OCI-LY7 (cell line): ENCODE results near the gene NTNG2.

ENCODE experiments used
- CTCF ChIP-seq: fragments of 200-600 bp; sonication (generic); conservative IDR thresholded peaks from 2 replicates; pipeline ENCODE4 v1.5.1; 2014; ENCODE audit warnings: mild to moderate bottlenecking, antibody characterized with exemption, low read length, moderate library complexity, mixed read lengths
- EZH2phosphoT487 ChIP-seq: fragments of 200-600 bp; sonication (generic); IDR thresholded peaks from 2 replicates; pipeline ENCODE4 v1.6.1; 2018; ENCODE audit warnings: low read depth, borderline replicate concordance, mild to moderate bottlenecking, mixed run types, antibody characterized with exemption, low read length, moderate library complexity, mixed read lengths

GRCh38 chr9:132171702-132172101, 9.8 kb downstream of the NTNG2 start:
- no peak for TF ChIP-seq CTCF
- no peak for TF ChIP-seq EZH2phosphoT487
